ENCODE measurements around the gene MAP2K6. TPM values are rescaled to one million over a fixed set of nuclear protein-coding genes. Genes with fewer than 3 reads are reported as not detected.
A peak's percentile ranks its signal among the peaks of the same experiment; 100 is the strongest.

Gene MAP2K6
- total RNA-seq, 1 donor: 0.43 TPM

DNA sequence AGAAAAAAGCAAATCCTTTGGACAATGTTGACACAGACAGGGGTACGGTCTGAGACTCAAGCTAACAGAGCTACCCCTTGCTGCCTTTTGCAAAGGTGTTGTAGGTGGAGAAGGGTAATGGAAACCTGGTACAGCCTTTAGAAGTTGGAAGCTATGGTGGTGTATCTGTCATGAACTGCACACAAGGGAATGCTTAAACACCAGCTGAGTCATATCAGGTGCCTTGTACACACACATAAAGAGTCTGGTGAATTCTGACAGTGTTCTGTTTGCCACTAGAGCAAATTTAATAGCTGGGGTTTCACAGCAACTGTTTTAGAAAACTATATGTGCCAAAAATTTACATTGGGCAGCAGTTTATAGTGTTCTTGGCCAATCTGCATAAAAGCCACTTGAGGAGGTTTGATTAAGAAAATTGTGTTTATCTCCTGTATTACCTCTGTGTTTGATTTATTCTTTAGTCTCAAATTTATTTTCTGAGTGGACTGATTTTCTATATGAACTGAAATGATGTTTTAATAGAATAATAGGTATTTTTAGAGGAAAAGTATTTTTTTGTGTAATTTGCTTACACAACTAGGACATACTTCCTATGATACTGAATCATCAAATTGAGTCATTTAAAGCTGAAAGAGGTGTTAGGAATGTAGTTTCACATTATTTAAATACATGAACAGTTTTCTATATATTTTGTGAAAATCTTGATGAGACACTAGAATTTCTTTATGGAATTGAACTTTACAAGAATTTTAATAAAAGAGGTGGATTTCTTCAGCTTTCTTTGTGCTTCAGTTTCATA, 136.9 kb downstream of the MAP2K6 start:
- no peak overlapping the region for H3K4me3 ChIP-seq (ENCODE audit: low read depth, low read length)
- DNase-seq (ENCODE audit: low read depth): peak; percentile 21
- TF ChIP-seq, protein P1, sequence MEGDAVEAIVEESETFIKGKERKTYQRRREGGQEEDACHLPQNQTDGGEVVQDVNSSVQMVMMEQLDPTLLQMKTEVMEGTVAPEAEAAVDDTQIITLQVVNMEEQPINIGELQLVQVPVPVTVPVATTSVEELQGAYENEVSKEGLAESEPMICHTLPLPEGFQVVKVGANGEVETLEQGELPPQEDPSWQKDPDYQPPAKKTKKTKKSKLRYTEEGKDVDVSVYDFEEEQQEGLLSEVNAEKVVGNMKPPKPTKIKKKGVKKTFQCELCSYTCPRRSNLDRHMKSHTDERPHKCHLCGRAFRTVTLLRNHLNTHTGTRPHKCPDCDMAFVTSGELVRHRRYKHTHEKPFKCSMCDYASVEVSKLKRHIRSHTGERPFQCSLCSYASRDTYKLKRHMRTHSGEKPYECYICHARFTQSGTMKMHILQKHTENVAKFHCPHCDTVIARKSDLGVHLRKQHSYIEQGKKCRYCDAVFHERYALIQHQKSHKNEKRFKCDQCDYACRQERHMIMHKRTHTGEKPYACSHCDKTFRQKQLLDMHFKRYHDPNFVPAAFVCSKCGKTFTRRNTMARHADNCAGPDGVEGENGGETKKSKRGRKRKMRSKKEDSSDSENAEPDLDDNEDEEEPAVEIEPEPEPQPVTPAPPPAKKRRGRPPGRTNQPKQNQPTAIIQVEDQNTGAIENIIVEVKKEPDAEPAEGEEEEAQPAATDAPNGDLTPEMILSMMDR (IDR thresholded peaks at IDR 0.05; ENCODE audit: insufficient read depth, low read depth, low read length): no peak

DNA sequence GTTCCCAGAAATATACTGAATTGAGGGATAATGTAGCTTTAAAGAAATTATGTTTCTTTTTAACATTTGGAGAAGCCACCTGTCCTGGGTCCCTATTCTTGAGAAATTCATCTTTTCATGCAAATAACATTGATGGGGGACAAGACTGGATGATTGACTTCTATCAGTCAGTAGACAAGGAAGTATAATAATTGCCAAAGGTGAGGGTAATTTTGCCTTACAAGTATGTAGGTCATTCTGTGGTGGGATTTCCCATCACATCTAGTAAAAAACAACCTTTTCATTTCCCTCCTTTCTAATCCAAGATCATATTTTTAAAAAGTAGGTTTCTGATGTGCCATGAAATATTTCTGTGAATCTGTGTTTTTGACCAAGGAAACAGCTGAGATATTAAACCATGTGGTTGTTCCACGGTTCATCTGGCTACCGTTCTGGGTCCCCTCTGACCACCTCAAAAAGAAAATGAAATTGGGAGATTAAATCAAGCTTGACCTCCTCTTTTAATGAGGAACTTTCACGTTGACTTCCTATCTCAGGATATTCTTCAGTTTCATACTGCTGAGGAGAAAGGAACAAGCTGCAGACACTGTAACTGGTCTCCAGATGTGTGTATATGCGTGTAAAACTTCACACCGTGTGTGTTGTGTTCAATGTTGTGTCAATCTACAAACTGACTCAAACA, 138.6 kb downstream of the MAP2K6 start:
- H3K4me3 ChIP-seq (ENCODE audit: low read depth, low read length): no peak overlapping the region
- no peak for DNase-seq (ENCODE audit: low read depth)
- TF ChIP-seq, protein P1 (IDR thresholded peaks at IDR 0.05; ENCODE audit: insufficient read depth, low read depth, low read length): no peak

DNA sequence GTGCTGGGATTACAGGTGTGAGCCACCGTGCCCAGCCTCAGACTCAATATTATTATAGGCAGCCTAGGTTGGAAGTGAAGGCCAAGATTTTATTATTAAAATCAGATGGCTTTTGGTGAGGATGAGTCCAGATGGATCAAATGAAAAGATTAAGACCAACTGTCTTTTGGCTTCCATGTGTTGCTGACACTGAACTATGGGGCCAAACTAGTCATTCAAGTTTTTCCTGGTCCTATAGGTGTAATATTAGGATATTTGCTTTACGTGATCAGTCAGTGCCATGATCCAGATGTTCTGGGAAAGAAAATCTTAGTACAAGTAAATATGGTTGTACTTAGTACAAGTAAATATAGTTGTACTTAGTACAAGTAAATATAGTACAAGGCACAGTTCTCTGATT, 140.6 kb downstream of the MAP2K6 start:
- H3K4me3 ChIP-seq (ENCODE audit: low read depth, low read length): no peak overlapping the region
- TF ChIP-seq, protein P1 (IDR thresholded peaks at IDR 0.05; ENCODE audit: insufficient read depth, low read depth, low read length): no peak
- DNase-seq (ENCODE audit: low read depth): no peak

DNA sequence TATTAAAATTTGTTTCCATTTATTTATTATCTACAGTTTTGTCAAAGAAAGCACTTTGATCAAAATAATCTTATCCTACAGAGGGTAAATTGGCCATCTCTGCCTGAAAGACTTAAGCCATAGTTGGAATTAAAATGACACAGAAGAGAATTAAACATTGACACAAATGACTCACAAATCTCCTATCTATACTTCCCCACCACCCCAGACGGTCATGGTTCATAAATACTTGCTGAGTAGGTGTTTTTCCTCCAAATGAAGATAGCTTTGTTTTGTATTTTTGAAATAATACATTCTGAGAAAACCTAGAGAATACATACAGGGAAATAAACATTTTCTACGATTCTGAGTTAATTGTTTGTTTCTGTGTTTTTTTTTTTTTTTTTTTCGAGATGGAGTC, 142.8 kb downstream of the MAP2K6 start:
- TF ChIP-seq, protein P1 (IDR thresholded peaks at IDR 0.05; ENCODE audit: insufficient read depth, low read depth, low read length): no peak
- no peak for DNase-seq (ENCODE audit: low read depth)
- H3K4me3 ChIP-seq (ENCODE audit: low read depth, low read length): no peak overlapping the region

DNA sequence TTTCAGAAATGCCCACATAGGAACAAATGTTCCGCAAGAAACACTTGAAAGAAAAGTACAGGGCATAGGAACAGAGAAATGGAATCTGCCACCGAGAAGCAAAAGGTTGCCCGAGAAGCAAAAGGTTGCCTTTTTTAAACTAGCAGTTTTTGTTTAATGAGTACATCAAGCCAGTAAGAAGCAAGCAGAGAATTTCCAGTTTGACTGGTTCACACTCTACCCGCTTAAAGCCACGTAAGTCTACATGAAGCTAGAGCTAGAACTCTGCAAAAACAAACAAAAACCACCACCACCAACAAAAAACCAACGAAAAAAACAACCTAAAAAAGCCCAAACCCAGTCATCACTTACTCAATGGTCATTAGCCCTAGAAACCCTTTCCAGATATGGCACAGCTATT, 144.3 kb downstream of the MAP2K6 start:
- TF ChIP-seq, protein P1 (IDR thresholded peaks at IDR 0.05; ENCODE audit: insufficient read depth, low read depth, low read length): no peak
- DNase-seq (ENCODE audit: low read depth): no peak
- H3K4me3 ChIP-seq (ENCODE audit: low read depth, low read length): no peak overlapping the region

DNA sequence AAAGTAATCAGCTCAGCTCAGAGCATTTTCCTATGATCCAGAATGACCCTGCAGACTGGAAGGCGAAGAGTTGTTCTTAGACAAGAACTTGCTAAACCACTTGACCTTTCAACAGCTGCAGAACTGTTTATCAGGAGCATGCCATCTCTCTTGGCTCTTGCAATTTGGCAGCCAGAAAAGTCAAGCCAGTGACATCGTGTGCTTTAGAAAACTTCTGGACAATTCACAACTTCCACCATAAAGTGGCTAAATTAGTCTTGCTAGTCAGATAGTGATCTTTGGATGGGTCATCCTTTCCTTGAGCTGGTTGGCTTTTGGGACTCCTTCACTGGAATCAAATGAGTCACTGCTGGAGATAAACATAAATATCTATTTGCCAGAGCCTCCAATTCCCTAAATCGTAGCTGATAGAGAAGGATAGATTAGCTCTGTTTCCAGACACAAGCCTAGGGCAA, 146.5 kb downstream of the MAP2K6 start:
- TF ChIP-seq, protein P1 (IDR thresholded peaks at IDR 0.05; ENCODE audit: insufficient read depth, low read depth, low read length): no peak
- H3K4me3 ChIP-seq (ENCODE audit: low read depth, low read length): no peak overlapping the region
- peak; percentile 37 for DNase-seq (ENCODE audit: low read depth)

All from fibroblast of villous mesenchyme (primary cell).